IMR-90 (cell line): Measurements from ENCODE around the gene RNU1-4. TPM values are rescaled to one million over a fixed set of nuclear protein-coding genes. Genes with fewer than 3 reads are reported as not detected.

Experiments used
- ATAC-seq: fragments of 200-7000 bp; cut with Tn5 transposase; 2 replicates; pipeline ENCODE4 v1.9.1; 2020; ENCODE audit warnings: low read depth, mild to moderate bottlenecking, moderate library complexity
- BruUV-seq: library from RNA; stranded (reverse); fragments of 400-500 nt; replicated peaks from 2 replicates; lab custom pipeline; 2021; lab: Mats Ljungman, UMichigan
- CTCF ChIA-PET: fragments of 300-600 bp; formaldehyde crosslinking; extraction: SDS; loops from one replicate; lab custom pipeline; 2021; ENCODE audit warnings: antibody characterized with exemption; lab: Yijun Ruan, JAX
- POLR2A ChIA-PET: fragments of 300-600 bp; sonication (Branson Sonifier 250); formaldehyde crosslinking; loops from one replicate; lab custom pipeline; 2022; ENCODE audit warnings: antibody characterized with exemption; ENCODE audit not compliant: unreplicated experiment; lab: Charles Lee
- DNase-seq: peaks from one replicate; pipeline ENCODE4 v3.0.0; 2013
- H2AFZ ChIP-seq: replicated peaks from 2 replicates; pipeline ENCODE3; 2013; ENCODE audit warnings: low read length, mild to moderate bottlenecking; ENCODE audit not compliant: poor library complexity
- H2AK5ac ChIP-seq: 2 replicates; pipeline ENCODE4 v1.6.1; 2013; ENCODE audit warnings: low read depth, low read length, inconsistent platforms
- H2AK9ac ChIP-seq: replicated peaks from 2 replicates; pipeline ENCODE3; 2013; ENCODE audit warnings: mild to moderate bottlenecking, low read depth, low read length, moderate library complexity; ENCODE audit not compliant: poor library complexity
- H2BK120ac ChIP-seq: 2 replicates; pipeline ENCODE4 v1.6.1; 2013; ENCODE audit warnings: low read depth, low read length, inconsistent platforms
- H2BK15ac ChIP-seq: 3 replicates; pipeline ENCODE4 v1.6.1; 2013; ENCODE audit warnings: low read depth, low read length, inconsistent platforms
- H2BK20ac ChIP-seq: 2 replicates; pipeline ENCODE4 v1.6.1; 2013; ENCODE audit warnings: low read depth, mild to moderate bottlenecking, inconsistent platforms, low read length, moderate library complexity
- H2BK5ac ChIP-seq: 2 replicates; pipeline ENCODE4 v1.6.1; 2013; ENCODE audit warnings: mild to moderate bottlenecking, low read depth, low read length, inconsistent platforms; ENCODE audit not compliant: poor library complexity, severe bottlenecking
- H3K14ac ChIP-seq: replicated peaks from 2 replicates; pipeline ENCODE4 v1.6.1; 2013; ENCODE audit warnings: low read depth, low read length, inconsistent platforms
- H3K18ac ChIP-seq: 2 replicates; pipeline ENCODE4 v1.6.1; 2013; ENCODE audit warnings: low read depth, low read length, control low read depth
- H3K23ac ChIP-seq: 2 replicates; pipeline ENCODE4 v1.6.1; 2013; ENCODE audit warnings: low read depth, low read length, inconsistent platforms
- H3K27ac ChIP-seq: 2 replicates; pipeline ENCODE4 v1.5.1; 2013; ENCODE audit warnings: mild to moderate bottlenecking, control low read depth, low read length; ENCODE audit not compliant: insufficient read depth
- H3K27me3 ChIP-seq: 2 replicates; pipeline ENCODE4 v1.6.1; 2013; ENCODE audit warnings: low read length; ENCODE audit not compliant: control insufficient read depth, insufficient read depth
- H3K36me3 ChIP-seq: 2 replicates; pipeline ENCODE4 v1.6.1; 2013; ENCODE audit warnings: low read length, mixed read lengths; ENCODE audit not compliant: control insufficient read depth, insufficient read depth
- H3K4ac ChIP-seq: 2 replicates; pipeline ENCODE4 v1.6.1; 2013; ENCODE audit warnings: low read depth, low read length, inconsistent platforms
- H3K4me1 ChIP-seq: 2 replicates; pipeline ENCODE4 v1.6.1; 2013; ENCODE audit warnings: low read length, mixed read lengths; ENCODE audit not compliant: control insufficient read depth, insufficient read depth
- H3K4me2 ChIP-seq: 2 replicates; pipeline ENCODE4 v1.6.1; 2013; ENCODE audit warnings: low read depth, mild to moderate bottlenecking, control low read depth, low read length, moderate library complexity
- H3K4me3 ChIP-seq: 2 replicates; pipeline ENCODE4 v1.5.1; 2013; ENCODE audit warnings: low read depth, mild to moderate bottlenecking, control low read depth, low read length, moderate library complexity; ENCODE audit not compliant: insufficient read depth
- H3K56ac ChIP-seq: 2 replicates; pipeline ENCODE4 v1.6.1; 2013; ENCODE audit warnings: low read length, inconsistent platforms; ENCODE audit not compliant: insufficient read depth; ENCODE audit errors: extremely low read depth
- H3K79me1 ChIP-seq, 2 experiments: 2 replicates each; pipeline ENCODE4 v1.6.1; 2013; ENCODE audit warnings: low read length in 2 of 2, inconsistent platforms in 1 of 2, low read depth in 1 of 2
- H3K9ac ChIP-seq: 2 replicates; pipeline ENCODE4 v1.6.1; 2013; ENCODE audit warnings: low read depth, low read length, control low read depth
- H3K9me1 ChIP-seq: 2 replicates; pipeline ENCODE4 v1.6.1; 2013; ENCODE audit warnings: low read length, inconsistent platforms; ENCODE audit not compliant: insufficient read depth
- H3K9me3 ChIP-seq: 2 replicates; pipeline ENCODE4 v1.6.1; 2013; ENCODE audit warnings: low read length; ENCODE audit not compliant: control insufficient read depth, insufficient read depth
- H4K20me1 ChIP-seq: 2 replicates; pipeline ENCODE4 v1.6.1; 2013; ENCODE audit warnings: low read length, inconsistent platforms; ENCODE audit not compliant: insufficient read depth
- H4K5ac ChIP-seq: 2 replicates; pipeline ENCODE4 v1.6.1; 2013; ENCODE audit warnings: mild to moderate bottlenecking, low read depth, low read length, control low read depth
- H4K8ac ChIP-seq, 2 experiments: 2 replicates each; pipeline ENCODE4 v1.6.1; 2013; ENCODE audit warnings: low read depth in 2 of 2, low read length in 2 of 2, control low read depth in 1 of 2, inconsistent platforms in 1 of 2
- H4K91ac ChIP-seq: 2 replicates; pipeline ENCODE4 v1.6.1; 2013; ENCODE audit warnings: low read depth, low read length, inconsistent platforms; ENCODE audit not compliant: insufficient read depth
- BHLHE40 ChIP-seq: fragments of 150-350 bp; IDR thresholded peaks from 2 replicates; pipeline ENCODE4 v1.6.1; 2016; ENCODE audit warnings: mild to moderate bottlenecking, low read depth, low read length
- CEBPB ChIP-seq: IDR thresholded peaks from 2 replicates; pipeline ENCODE4 v1.6.1; 2012; ENCODE audit warnings: low read depth, low read length, improper control_type of control experiment
- CHD1 ChIP-seq: IDR thresholded peaks from 2 replicates; pipeline ENCODE4 v1.6.1; 2012; ENCODE audit warnings: low read depth, low read length, improper control_type of control experiment
- CTCF ChIP-seq: conservative IDR thresholded peaks from 2 replicates; pipeline ENCODE4 v1.5.1; 2012; ENCODE audit warnings: mild to moderate bottlenecking, low read depth, low read length, improper control_type of control experiment
- ELK1 ChIP-seq: fragments of 150-350 bp; IDR thresholded peaks from 2 replicates; pipeline ENCODE4 v1.6.1; 2016; ENCODE audit warnings: low read depth, mild to moderate bottlenecking, low read length, moderate library complexity, borderline replicate concordance
- FOS ChIP-seq: fragments of 150-350 bp; IDR thresholded peaks from 2 replicates; pipeline ENCODE4 v1.6.1; 2016; ENCODE audit warnings: low read depth, low read length
- MAFK ChIP-seq: IDR thresholded peaks from 2 replicates; pipeline ENCODE4 v1.6.1; 2012; ENCODE audit warnings: low read depth, low read length, improper control_type of control experiment
- MAZ ChIP-seq: IDR thresholded peaks from 2 replicates; pipeline ENCODE4 v1.6.1; 2012; ENCODE audit warnings: low read depth, mild to moderate bottlenecking, low read length, improper control_type of control experiment, moderate library complexity, borderline replicate concordance
- MXI1 ChIP-seq: IDR thresholded peaks from 2 replicates; pipeline ENCODE4 v1.6.1; 2012; ENCODE audit warnings: low read depth, mild to moderate bottlenecking, low read length, moderate library complexity, borderline replicate concordance
- NFE2L2 ChIP-seq: fragments of 150-350 bp; IDR thresholded peaks from 2 replicates; pipeline ENCODE4 v1.6.1; 2016; ENCODE audit warnings: low read depth, mild to moderate bottlenecking, low read length
- POLR2A ChIP-seq: IDR thresholded peaks from 2 replicates; pipeline ENCODE4 v1.6.1; 2012; ENCODE audit warnings: mild to moderate bottlenecking, low read depth, low read length
- RAD21 ChIP-seq: IDR thresholded peaks from 2 replicates; pipeline ENCODE4 v1.6.1; 2012; ENCODE audit warnings: low read length, improper control_type of control experiment
- RCOR1 ChIP-seq: IDR thresholded peaks from 2 replicates; pipeline ENCODE4 v1.6.1; 2012; ENCODE audit warnings: mild to moderate bottlenecking, low read length, improper control_type of control experiment; ENCODE audit not compliant: insufficient replicate concordance
- RFX5 ChIP-seq: IDR thresholded peaks from 2 replicates; pipeline ENCODE4 v1.8.0; 2012; ENCODE audit warnings: low read depth, mild to moderate bottlenecking, low read length, moderate library complexity
- SMC3 ChIP-seq: fragments of 150-350 bp; IDR thresholded peaks from 2 replicates; pipeline ENCODE4 v1.6.1; 2016; ENCODE audit warnings: low read depth, mild to moderate bottlenecking, antibody characterized with exemption, low read length, moderate library complexity
- USF2 ChIP-seq: fragments of 150-350 bp; IDR thresholded peaks from 2 replicates; pipeline ENCODE4 v1.6.1; 2017; ENCODE audit warnings: mild to moderate bottlenecking, antibody characterized with exemption, low read length, low read depth
- WGBS, 2 experiments: methylation state at CpG; one replicate each; pipeline versions ENCODE4 v1.1.5 to v1.1.7; 2013; ENCODE audit warnings: missing lambda C conversion rate in 2 of 2; ENCODE audit not compliant: insufficient read length in 1 of 2; ENCODE audit errors: extremely low coverage in 2 of 2; 5-methylcytosine and 5-hydroxymethylcytosine counted together
- dilution Hi-C: fragments of 300-500 bp; cut with HindIII; formaldehyde crosslinking; loops from one replicate; pipeline ENCODE4 v1.14.3; 2018; ENCODE audit warnings: low sequenced_read_pairs; ENCODE audit not compliant: unreplicated experiment
- in situ Hi-C: fragments of 300-500 bp; cut with MboI; formaldehyde crosslinking; loops from 3 replicates; pipeline ENCODE4 v1.14.3; 2019; ENCODE audit warnings: low sequenced_read_pairs, inconsistent platforms, mixed read lengths
- intact Hi-C: fragments of 100-400 bp; cut with micrococcal nuclease; formaldehyde crosslinking; loops from 2 replicates; pipeline ENCODE4 v1.10.0; 2022
- polyA plus RNA-seq, 3 experiments: library from polyadenylated mRNA; depleted of rRNA; stranded (reverse); fragments of >200 nt; gene quantifications; 2 replicates each; pipeline ENCODE4 v1.2.3, GENCODE V29; 2012; ENCODE audit warnings: low replicate concordance in 1 of 3
- total RNA-seq: library from RNA; depleted of rRNA; stranded (reverse); fragments of >200 nt; gene quantifications from 2 replicates; pipeline ENCODE4 v1.2.3, GENCODE V29; 2012

Gene RNU1-4
- total and polyA plus RNA-seq, 2 of the 4 experiments (the other 2 are of a cell fraction): under 0.01 TPM; not detected in 1

- H3K27ac ChIP-seq: no peak overlapping the region
- no peak overlapping the region for H3K18ac ChIP-seq
- no peak overlapping the region for H3K56ac ChIP-seq
- peak overlapping the region; percentile 73 for H2AK9ac ChIP-seq
- ChIA-PET CTCF (no interaction called here), POLR2A (no interaction called here)
- no peaks in the 10 kb centered on the region; the same call in 1 of the 2 replicates for H3K9me1 ChIP-seq
- WGBS, 2 experiments: 61% methylated on average over 6 of the region's 8 CpGs; no CpG with 5 or more reads in 1 of the 2 experiments
- H3K4me2 ChIP-seq: no peak overlapping the region
- H3K9me3 ChIP-seq: no peaks in the 10 kb centered on the region
- no peak overlapping the region for H2BK120ac ChIP-seq
- H3K14ac ChIP-seq: no peak overlapping the region
- no peak overlapping the region for H3K4ac ChIP-seq
- intact Hi-C loops: no loop called here
- dilution Hi-C loops: no loop called here
- peaks cover 60% of the 10 kb centered on the region for H3K27me3 ChIP-seq
- no peak overlapping the region for H2BK5ac ChIP-seq
- no peaks in the 10 kb centered on the region for H3K79me1 ChIP-seq
- in situ Hi-C loops: no loop called here
- no TSS peak for BruUV-seq
- H2AK5ac ChIP-seq: no peak overlapping the region
- no peak overlapping the region for H3K4me3 ChIP-seq
- H3K4me1 ChIP-seq: no peaks in the 10 kb centered on the region
- TF ChIP-seq MAFK: no peak
- TF ChIP-seq CTCF: no peak
- TF ChIP-seq RFX5: no peak
- no peak for TF ChIP-seq ELK1
- no peak for TF ChIP-seq USF2
- TF ChIP-seq MAZ: no peak
- TF ChIP-seq POLR2A: no peak
- TF ChIP-seq NFE2L2: no peak
- no peak for TF ChIP-seq CHD1
- TF ChIP-seq CEBPB: no peak
- no peak for TF ChIP-seq BHLHE40
- TF ChIP-seq FOS: no peak
- no peak for TF ChIP-seq RAD21
- TF ChIP-seq SMC3: no peak
- no peak for TF ChIP-seq RCOR1
- TF ChIP-seq MXI1: no peak
- H2BK20ac ChIP-seq: no peak overlapping the region
- no peak overlapping the region for H4K5ac ChIP-seq
- H2AFZ ChIP-seq: peak overlapping the region; percentile 16
- H4K20me1 ChIP-seq: no peaks in the 10 kb centered on the region
- no peak for DNase-seq
- ATAC-seq: no peak
- H3K23ac ChIP-seq: no peak overlapping the region
- no peak overlapping the region for H4K91ac ChIP-seq
- H2BK15ac ChIP-seq: no peak overlapping the region
- no peak overlapping the region for H4K8ac ChIP-seq
- H3K9ac ChIP-seq: no peak overlapping the region
- H3K36me3 ChIP-seq: no peaks in the 10 kb centered on the region
Observed at GRCh38 chr1:16718908-16719533, 21.3 kb upstream of the RNU1-4 start.
